ENCODE data around the gene DLGAP4.

DNA sequence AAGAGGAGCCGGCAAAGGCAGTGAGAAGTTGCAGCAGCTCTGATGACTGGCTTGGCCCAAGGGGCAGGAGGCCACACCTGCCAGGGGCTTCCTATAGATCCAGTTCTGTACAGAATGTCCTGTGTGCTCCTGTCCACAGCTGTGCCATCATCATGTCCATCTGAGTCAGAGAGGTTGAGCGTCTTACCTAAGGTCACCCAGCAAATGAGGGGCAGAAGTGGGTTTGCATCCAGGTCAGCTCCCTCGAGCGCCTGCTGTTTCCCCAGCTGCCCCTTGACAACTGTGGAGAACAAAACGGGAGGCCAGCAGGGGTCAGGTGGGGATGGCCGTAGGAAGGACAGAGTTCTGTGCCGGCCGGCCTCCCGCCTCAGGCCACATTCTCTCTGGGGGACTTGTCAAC, 47.6 kb downstream of the DLGAP4 start:
- TF ChIP-seq, protein P1, sequence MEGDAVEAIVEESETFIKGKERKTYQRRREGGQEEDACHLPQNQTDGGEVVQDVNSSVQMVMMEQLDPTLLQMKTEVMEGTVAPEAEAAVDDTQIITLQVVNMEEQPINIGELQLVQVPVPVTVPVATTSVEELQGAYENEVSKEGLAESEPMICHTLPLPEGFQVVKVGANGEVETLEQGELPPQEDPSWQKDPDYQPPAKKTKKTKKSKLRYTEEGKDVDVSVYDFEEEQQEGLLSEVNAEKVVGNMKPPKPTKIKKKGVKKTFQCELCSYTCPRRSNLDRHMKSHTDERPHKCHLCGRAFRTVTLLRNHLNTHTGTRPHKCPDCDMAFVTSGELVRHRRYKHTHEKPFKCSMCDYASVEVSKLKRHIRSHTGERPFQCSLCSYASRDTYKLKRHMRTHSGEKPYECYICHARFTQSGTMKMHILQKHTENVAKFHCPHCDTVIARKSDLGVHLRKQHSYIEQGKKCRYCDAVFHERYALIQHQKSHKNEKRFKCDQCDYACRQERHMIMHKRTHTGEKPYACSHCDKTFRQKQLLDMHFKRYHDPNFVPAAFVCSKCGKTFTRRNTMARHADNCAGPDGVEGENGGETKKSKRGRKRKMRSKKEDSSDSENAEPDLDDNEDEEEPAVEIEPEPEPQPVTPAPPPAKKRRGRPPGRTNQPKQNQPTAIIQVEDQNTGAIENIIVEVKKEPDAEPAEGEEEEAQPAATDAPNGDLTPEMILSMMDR (IDR thresholded peaks at IDR 0.05) = no peak
- TF ChIP-seq EP300 (IDR thresholded peaks at IDR 0.05) (no peak), POLR2A (IDR thresholded peaks at IDR 0.05) (no peak)

Data from stomach (tissue), 4 donors.